22Rv1 (cell line): ENCODE results near the gene COL13A1.

Source experiments
- H3K27ac ChIP-seq: fragments of 450-650 bp; 2 replicates; pipeline ENCODE4 v1.5.1; 2017
- CTCF ChIP-seq: fragments of 450-650 bp; IDR thresholded peaks from 2 replicates; pipeline ENCODE4 v1.5.1; 2017; ENCODE audit warnings: mild to moderate bottlenecking
- ZFX ChIP-seq: fragments of 450-650 bp; IDR thresholded peaks from 2 replicates; pipeline ENCODE4 v1.6.1; 2017; ENCODE audit warnings: antibody characterized with exemption, borderline replicate concordance

The COL13A1 gene

GRCh38 chr10:69810097-69810496 is 8.4 kb downstream of the COL13A1 start:
- TF ChIP-seq CTCF (no peak), ZFX (no peak)

GRCh38 chr10:69810675-69811397 is 9.1 kb downstream of the COL13A1 start:
- no peak overlapping the region for H3K27ac ChIP-seq
- TF ChIP-seq ZFX (no peak), CTCF (no peak)

More at GRCh38 chr10:69810097-69810496, 8.4 kb downstream of the COL13A1 start:
- H3K27ac ChIP-seq, result no peak overlapping the region

GRCh38 chr10:69813632-69814031 is 11.9 kb downstream of the COL13A1 start:
- no peak for TF ChIP-seq CTCF
- TF ChIP-seq ZFX, result no peak
- no peak overlapping the region for H3K27ac ChIP-seq

- no peak overlapping the region for H3K27ac ChIP-seq
- TF ChIP-seq ZFX (no peak), CTCF (no peak)
Measured at GRCh38 chr10:69814251-69814650, 12.5 kb downstream of the COL13A1 start.

GRCh38 chr10:69815104-69815503 is 13.4 kb downstream of the COL13A1 start:
- H3K27ac ChIP-seq, result no peak overlapping the region
- no peak for TF ChIP-seq CTCF
- no peak for TF ChIP-seq ZFX

GRCh38 chr10:69816521-69816920 is 14.8 kb downstream of the COL13A1 start:
- no peak for TF ChIP-seq ZFX
- no peak for TF ChIP-seq CTCF
- H3K27ac ChIP-seq, result no peak overlapping the region

- H3K27ac ChIP-seq, result no peak overlapping the region
Measured at GRCh38 chr10:69817078-69817581, 15.4 kb downstream of the COL13A1 start.

More at GRCh38 chr10:69817078-69817581, 15.4 kb downstream of the COL13A1 start:
- no peak for TF ChIP-seq CTCF
- no peak for TF ChIP-seq ZFX
